Omental fat pad (tissue), 4 donors: ENCODE results near the gene CLIP1. TPM values are rescaled to one million over a fixed set of nuclear protein-coding genes. Genes with fewer than 3 reads are reported as not detected.

Experiments
- ATAC-seq: fragments of 150-250 bp; one replicate; pipeline ENCODE4 v1.9.1; 2016; ENCODE audit warnings: mild to moderate bottlenecking, moderate library complexity; ENCODE audit not compliant: low FRiP score
- DNase-seq: peaks from one replicate; pipeline ENCODE4 v3.0.0-alpha.2; 2019; ENCODE audit warnings: low spot score
- CTCF ChIP-seq, 3 donors: fragments of 450-650 bp; IDR thresholded peaks; one replicate each; pipeline ENCODE4 v1.5.1; 2016 to 2017; ENCODE audit warnings: antibody characterized with exemption in 3 of 3, mild to moderate bottlenecking in 3 of 3, moderate library complexity in 2 of 3
- total RNA-seq, 4 donors: library from RNA; depleted of rRNA; stranded (reverse); fragments of >200 nt; gene quantifications; one replicate each; pipeline ENCODE4 v1.1.0, GENCODE V29; 2016

CLIP1 gene
- total RNA-seq, 4 donors from 2014 or later: 72.8 to 189 (median 91.7) TPM

- ATAC-seq (no peak), DNase-seq (no peak)
- no peak for TF ChIP-seq CTCF (IDR thresholded peaks at IDR 0.05)
Observed at GRCh38 chr12:122459211-122459610, 36.7 kb upstream of the CLIP1 start.

- ATAC-seq: no peak
- no peak for DNase-seq
Observed at GRCh38 chr12:122458105-122459035, 35.9 kb upstream of the CLIP1 start.

GRCh38 chr12:122457627-122458026, 35.2 kb upstream of the CLIP1 start:
- no peak for TF ChIP-seq CTCF (IDR thresholded peaks at IDR 0.05)
- no peak for ATAC-seq
- DNase-seq: no peak

More at GRCh38 chr12:122458105-122459035, 35.9 kb upstream of the CLIP1 start:
- no peak for TF ChIP-seq CTCF (IDR thresholded peaks at IDR 0.05)

GRCh38 chr12:122454739-122455138, 32.3 kb upstream of the CLIP1 start:
- no peak for ATAC-seq
- DNase-seq: no peak
- no peak for TF ChIP-seq CTCF (IDR thresholded peaks at IDR 0.05)

GRCh38 chr12:122454250-122454721, 31.8 kb upstream of the CLIP1 start:
- no peak for TF ChIP-seq CTCF (IDR thresholded peaks at IDR 0.05)
- no peak for ATAC-seq

GRCh38 chr12:122452701-122453285, 30.3 kb upstream of the CLIP1 start:
- ATAC-seq: no peak
- no peak for DNase-seq

More at GRCh38 chr12:122454250-122454721, 31.8 kb upstream of the CLIP1 start:
- DNase-seq: no peak

More at GRCh38 chr12:122452701-122453285, 30.3 kb upstream of the CLIP1 start:
- TF ChIP-seq CTCF (IDR thresholded peaks at IDR 0.05): no peak
